WERI-Rb-1 (cell line): Measurements from ENCODE around the gene PPAT.
A peak's percentile ranks its signal among the peaks of the same experiment; 100 is the strongest.

Experiments
- DNase-seq: peaks from one replicate; pipeline ENCODE4 v3.0.0-alpha.2; 2020
- H3K27ac ChIP-seq: fragments of 250-450 bp; sonication (Bioruptor Pico); 2 replicates; pipeline ENCODE4 v1.5.1; 2020; ENCODE audit warnings: mild to moderate bottlenecking, moderate library complexity
- H3K27me3 ChIP-seq: fragments of 250-450 bp; sonication (Bioruptor Pico); 2 replicates; pipeline ENCODE4 v1.5.1; 2021; ENCODE audit warnings: mild to moderate bottlenecking, low read depth, moderate library complexity; ENCODE audit not compliant: insufficient read depth, severe bottlenecking
- H3K36me3 ChIP-seq: fragments of 250-450 bp; sonication (Bioruptor Pico); 2 replicates; pipeline ENCODE4 v1.5.1; 2020; ENCODE audit warnings: mild to moderate bottlenecking, moderate library complexity
- H3K4me3 ChIP-seq: 2 replicates; pipeline ENCODE4 v1.5.1; 2011; ENCODE audit warnings: low read depth, mild to moderate bottlenecking, control low read depth, low read length
- H3K9me3 ChIP-seq: fragments of 250-450 bp; sonication (Bioruptor Pico); 2 replicates; pipeline ENCODE4 v1.5.1; 2021; ENCODE audit warnings: mild to moderate bottlenecking, moderate library complexity; ENCODE audit not compliant: severe bottlenecking
- TF ChIP-seq, protein P1 (sequence below): IDR thresholded peaks from 2 replicates; pipeline ENCODE4 v1.5.1; 2011; ENCODE audit warnings: low read depth, mild to moderate bottlenecking, control low read depth, inconsistent platforms, low read length

The PPAT gene

GRCh38 chr4:56389558-56389957 is 45.9 kb downstream of the PPAT start:
- peaks cover 6% of the 10 kb centered on the region; the same call in 1 of the 2 replicates for H3K36me3 ChIP-seq
- no peak overlapping the region for H3K4me3 ChIP-seq
- H3K27ac ChIP-seq = no peak overlapping the region
- H3K27me3 ChIP-seq = no peaks in the 10 kb centered on the region
- H3K9me3 ChIP-seq = no peaks in the 10 kb centered on the region
- TF ChIP-seq, protein P1, sequence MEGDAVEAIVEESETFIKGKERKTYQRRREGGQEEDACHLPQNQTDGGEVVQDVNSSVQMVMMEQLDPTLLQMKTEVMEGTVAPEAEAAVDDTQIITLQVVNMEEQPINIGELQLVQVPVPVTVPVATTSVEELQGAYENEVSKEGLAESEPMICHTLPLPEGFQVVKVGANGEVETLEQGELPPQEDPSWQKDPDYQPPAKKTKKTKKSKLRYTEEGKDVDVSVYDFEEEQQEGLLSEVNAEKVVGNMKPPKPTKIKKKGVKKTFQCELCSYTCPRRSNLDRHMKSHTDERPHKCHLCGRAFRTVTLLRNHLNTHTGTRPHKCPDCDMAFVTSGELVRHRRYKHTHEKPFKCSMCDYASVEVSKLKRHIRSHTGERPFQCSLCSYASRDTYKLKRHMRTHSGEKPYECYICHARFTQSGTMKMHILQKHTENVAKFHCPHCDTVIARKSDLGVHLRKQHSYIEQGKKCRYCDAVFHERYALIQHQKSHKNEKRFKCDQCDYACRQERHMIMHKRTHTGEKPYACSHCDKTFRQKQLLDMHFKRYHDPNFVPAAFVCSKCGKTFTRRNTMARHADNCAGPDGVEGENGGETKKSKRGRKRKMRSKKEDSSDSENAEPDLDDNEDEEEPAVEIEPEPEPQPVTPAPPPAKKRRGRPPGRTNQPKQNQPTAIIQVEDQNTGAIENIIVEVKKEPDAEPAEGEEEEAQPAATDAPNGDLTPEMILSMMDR = no peak
- no peak for DNase-seq

GRCh38 chr4:56388306-56388705 is 47.1 kb downstream of the PPAT start:
- TF ChIP-seq, protein P1 = no peak
- H3K4me3 ChIP-seq = peak overlapping the region; percentile 83
- DNase-seq = no peak
- no peak overlapping the region for H3K27ac ChIP-seq
- H3K27me3 ChIP-seq = no peaks in the 10 kb centered on the region
- peaks cover 6% of the 10 kb centered on the region; the same call in 1 of the 2 replicates for H3K36me3 ChIP-seq
- H3K9me3 ChIP-seq = no peaks in the 10 kb centered on the region

DNA sequence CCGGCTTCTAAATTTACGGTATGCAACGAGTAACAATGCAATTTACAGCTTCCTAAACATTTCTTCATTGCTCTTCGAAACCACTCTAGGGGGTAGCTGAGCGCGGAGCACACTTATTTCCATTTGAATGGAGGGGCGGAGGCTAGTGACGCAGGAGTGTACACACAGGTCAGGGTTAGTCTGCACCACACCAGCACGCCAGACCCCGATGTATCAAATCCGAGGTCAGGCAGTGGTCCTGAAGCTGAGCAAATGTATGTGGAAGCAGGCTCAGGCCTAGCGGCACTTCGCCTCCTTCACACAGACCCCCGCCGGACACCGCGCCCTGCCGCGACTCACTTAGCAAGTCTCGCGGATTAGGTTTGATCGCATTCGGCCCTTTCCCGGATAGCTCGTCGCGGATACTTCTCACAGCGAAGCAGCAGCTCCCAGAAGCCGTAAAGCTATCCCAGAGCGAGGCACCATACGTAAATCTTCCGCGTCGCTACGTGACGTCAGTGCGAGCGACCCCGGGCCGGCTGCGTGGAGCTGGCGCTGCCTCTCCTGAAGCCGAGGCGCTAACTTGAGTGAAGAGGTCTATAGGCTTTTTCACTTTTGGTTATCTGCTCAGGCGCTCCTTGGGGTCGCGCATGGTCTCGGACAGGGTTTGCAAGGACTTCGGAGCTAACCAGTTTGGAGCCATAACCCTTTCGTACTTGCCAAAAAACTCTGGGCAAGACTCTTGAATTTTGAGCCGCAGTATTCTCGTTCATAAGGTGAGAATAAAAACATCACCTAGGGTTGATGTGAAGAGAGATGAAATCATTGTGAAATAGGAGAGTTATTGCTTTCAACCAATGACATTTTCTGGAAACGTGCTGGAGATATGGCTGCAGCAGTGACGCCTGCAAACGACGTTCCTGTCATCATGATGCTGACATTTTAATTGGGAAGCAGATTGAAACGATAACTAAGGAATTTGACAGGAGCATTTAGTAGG is 48.1 kb downstream of the PPAT start, which contains the start of gene AASDH:
Gene AASDH (minus strand): TSS at position 469 of the 979 bp plus-strand sequence. CDS start 3,192 bp downstream, outside the sequence.
- Histone ChIP-seq H3K4me3 (peak within 1 kb of the TSS; percentile 83), H3K9me3 (no peaks in the 10 kb centered on the region), H3K27ac (peak within 1 kb of the TSS; percentile 85), H3K27me3 (no peaks in the 10 kb centered on the region), H3K36me3 (peaks cover 2% of the 10 kb centered on the region; the same call in 1 of the 2 replicates)
- TF ChIP-seq, protein P1 = no peak
- DNase-seq = peak; percentile 95

GRCh38 chr4:56386091-56386490 is 49.3 kb downstream of the PPAT start:
- Histone ChIP-seq H3K9me3 (no peaks in the 10 kb centered on the region), H3K27me3 (no peaks in the 10 kb centered on the region), H3K36me3 (no peaks in the 10 kb centered on the region; the same call in 1 of the 2 replicates), H3K27ac (peak overlapping the region; percentile 52), H3K4me3 (peak overlapping the region; percentile 33)
- TF ChIP-seq, protein P1 = no peak
- no peak for DNase-seq

- no peak overlapping the region for H3K4me3 ChIP-seq
Observed at GRCh38 chr4:56375458-56375857, 60.0 kb downstream of the PPAT start.

More at GRCh38 chr4:56375458-56375857, 60.0 kb downstream of the PPAT start:
- no peak for DNase-seq
- Histone ChIP-seq H3K9me3 (no peaks in the 10 kb centered on the region), H3K27ac (no peak overlapping the region), H3K36me3 (no peaks in the 10 kb centered on the region; the same call in none of the 2 replicates), H3K27me3 (no peaks in the 10 kb centered on the region)
- TF ChIP-seq, protein P1 = no peak
